Vagina (tissue), 2 donors: ENCODE measurements around the gene CACNA1D. TPM values are rescaled to one million over a fixed set of nuclear protein-coding genes. Genes with fewer than 3 reads are reported as not detected.

Experiments used
- DNase-seq, 2 donors: peaks; one replicate each; pipeline ENCODE4 v3.0.0-alpha.2; 2017; ENCODE audit errors: extremely low spot score in 2 of 2
- H3K27ac ChIP-seq: fragments of 200-600 bp; sonication (generic); one replicate; pipeline ENCODE4 v1.5.1; 2019
- H3K27me3 ChIP-seq: fragments of 200-600 bp; sonication (generic); one replicate; pipeline ENCODE4 v1.5.1; 2019
- H3K36me3 ChIP-seq, 2 donors: fragments of 200-600 bp; sonication (generic); one replicate each; pipeline ENCODE4 v1.5.1; 2017 to 2019
- H3K4me1 ChIP-seq: fragments of 200-600 bp; sonication (generic); one replicate; pipeline ENCODE4 v1.5.1; 2019
- H3K4me3 ChIP-seq, 2 donors: fragments of 200-600 bp; sonication (generic); 1 replicate in 1 of 2; 2 replicates in 1 of 2; pipeline ENCODE4 v1.5.1; 2016 to 2019
- H3K9me3 ChIP-seq: fragments of 200-600 bp; sonication (generic); one replicate; pipeline ENCODE4 v1.5.1; 2019
- CTCF ChIP-seq, 3 experiments: fragments of 450-650 bp in 2 of 3; fragments of 200-600 bp in 1 of 3; sonication (generic) in 1 of 3; IDR thresholded peaks; one replicate each; pipeline ENCODE4 v1.5.1; 2017 to 2019; ENCODE audit warnings: antibody characterized with exemption in 3 of 3, mild to moderate bottlenecking in 2 of 3, moderate library complexity in 2 of 3
- POLR2A ChIP-seq, 2 donors: fragments of 450-650 bp; IDR thresholded peaks; one replicate each; pipeline ENCODE4 v1.6.1; 2017; ENCODE audit warnings: antibody characterized with exemption in 2 of 2, mild to moderate bottlenecking in 2 of 2, moderate library complexity in 2 of 2
- POLR2AphosphoS5 ChIP-seq, 2 donors: sonication (generic); formaldehyde crosslinking; IDR thresholded peaks; one replicate each; pipeline ENCODE4 v1.9.0; 2017; ENCODE audit warnings: antibody characterized with exemption in 2 of 2, mild to moderate bottlenecking in 2 of 2, low read depth in 1 of 2; ENCODE audit not compliant: insufficient read depth in 1 of 2
- intact Hi-C: fragments of 100-400 bp; cut with DNase I; formaldehyde crosslinking; loops from one replicate; pipeline ENCODE4 v1.15.1; 2023
- total RNA-seq: library from RNA; depleted of rRNA; stranded (reverse); fragments of >200 nt; gene quantifications from one replicate; pipeline ENCODE4 v1.2.3, GENCODE V29; 2016

The CACNA1D gene
- total RNA-seq, 1 donor from 2014 or later: 0.74 TPM

GRCh38 chr3:53739966-53740365 lies 245.6 kb downstream of the CACNA1D start:
- no peak for TF ChIP-seq POLR2A (IDR thresholded peaks at IDR 0.05)
- no peak for TF ChIP-seq CTCF (IDR thresholded peaks at IDR 0.05)
- TF ChIP-seq POLR2AphosphoS5 (IDR thresholded peaks at IDR 0.05; ENCODE audit: insufficient read depth in 1 of 2, low read depth in 1 of 2): no peak

GRCh38 chr3:53740956-53741355 lies 246.5 kb downstream of the CACNA1D start:
- no peak overlapping the region for H3K4me3 ChIP-seq
- intact Hi-C loops: no loop called here
- H3K27me3 ChIP-seq: no peaks in the 10 kb centered on the region
- no peak overlapping the region for H3K27ac ChIP-seq
- H3K9me3 ChIP-seq: no peaks in the 10 kb centered on the region
- DNase-seq: no peak
- H3K36me3 ChIP-seq: no peaks in the 10 kb centered on the region
- TF ChIP-seq CTCF (IDR thresholded peaks at IDR 0.05) (no peak), POLR2AphosphoS5 (IDR thresholded peaks at IDR 0.05; ENCODE audit: insufficient read depth in 1 of 2, low read depth in 1 of 2) (no peak), POLR2A (IDR thresholded peaks at IDR 0.05) (no peak)
- no peaks in the 10 kb centered on the region for H3K4me1 ChIP-seq

More at GRCh38 chr3:53739966-53740365, 245.6 kb downstream of the CACNA1D start:
- intact Hi-C loops: no loop called here
- H3K27ac ChIP-seq: no peak overlapping the region
- H3K4me3 ChIP-seq: no peak overlapping the region
- no peaks in the 10 kb centered on the region for H3K9me3 ChIP-seq
- DNase-seq: no peak
- no peaks in the 10 kb centered on the region for H3K4me1 ChIP-seq
- no peaks in the 10 kb centered on the region for H3K36me3 ChIP-seq
- H3K27me3 ChIP-seq: no peaks in the 10 kb centered on the region

- intact Hi-C loops: no loop called here
- Histone ChIP-seq H3K4me1 (no peaks in the 10 kb centered on the region), H3K36me3 (no peaks in the 10 kb centered on the region), H3K27ac (no peak overlapping the region), H3K4me3 (no peak overlapping the region), H3K27me3 (no peaks in the 10 kb centered on the region), H3K9me3 (no peaks in the 10 kb centered on the region)
- TF ChIP-seq POLR2A (IDR thresholded peaks at IDR 0.05): no peak
- no peak for TF ChIP-seq POLR2AphosphoS5 (IDR thresholded peaks at IDR 0.05; ENCODE audit: insufficient read depth in 1 of 2, low read depth in 1 of 2)
- TF ChIP-seq CTCF (IDR thresholded peaks at IDR 0.05): no peak
- no peak for DNase-seq
These were observed 249.9 kb downstream of the CACNA1D start for GRCh38 chr3:53744351-53744750.

- H3K9me3 ChIP-seq: no peaks in the 10 kb centered on the region
- H3K27ac ChIP-seq: no peak overlapping the region
- H3K36me3 ChIP-seq: no peaks in the 10 kb centered on the region
- H3K27me3 ChIP-seq: no peaks in the 10 kb centered on the region
- no peak for TF ChIP-seq POLR2AphosphoS5 (IDR thresholded peaks at IDR 0.05; ENCODE audit: insufficient read depth in 1 of 2, low read depth in 1 of 2)
- no peak for TF ChIP-seq POLR2A (IDR thresholded peaks at IDR 0.05)
- no peak for TF ChIP-seq CTCF (IDR thresholded peaks at IDR 0.05)
- intact Hi-C loops: no loop called here
- no peaks in the 10 kb centered on the region for H3K4me1 ChIP-seq
- DNase-seq: no peak
- no peak overlapping the region for H3K4me3 ChIP-seq
These were observed 253.1 kb downstream of the CACNA1D start for GRCh38 chr3:53747559-53747958.

GRCh38 chr3:53748512-53749271 lies 254.3 kb downstream of the CACNA1D start:
- no peaks in the 10 kb centered on the region for H3K36me3 ChIP-seq
- no peak for DNase-seq
- no peak overlapping the region for H3K4me3 ChIP-seq
- H3K27me3 ChIP-seq: no peaks in the 10 kb centered on the region
- TF ChIP-seq CTCF (IDR thresholded peaks at IDR 0.05) (no peak), POLR2A (IDR thresholded peaks at IDR 0.05) (no peak)
- no peaks in the 10 kb centered on the region for H3K9me3 ChIP-seq
- H3K4me1 ChIP-seq: no peaks in the 10 kb centered on the region
- intact Hi-C loops: no loop called here
- H3K27ac ChIP-seq: no peak overlapping the region
